Erythroblast (primary cell): Measurements from ENCODE around the gene ARF3.

ENCODE experiments used
- DNase-seq, 2 experiments: peaks; one replicate each; lab custom pipeline; 2025; lab: John Stamatoyannopoulos, UW
- GATA1 ChIP-seq: IDR thresholded peaks from 2 replicates; pipeline ENCODE4 v1.6.1; 2011; ENCODE audit warnings: low read depth, mild to moderate bottlenecking, control low read depth, low read length, moderate library complexity
- POLR2A ChIP-seq: IDR thresholded peaks from 2 replicates; pipeline ENCODE4 v1.6.1; 2011; ENCODE audit warnings: mild to moderate bottlenecking, low read length

ARF3 gene

GRCh38 chr12:48907245-48907644 lies 50.0 kb downstream of the ARF3 start:
- TF ChIP-seq GATA1 = no peak
- TF ChIP-seq POLR2A = no peak
- no peak for DNase-seq

- DNase-seq = peak; percentile 89 to 90
- no peak for TF ChIP-seq POLR2A
- TF ChIP-seq GATA1 = no peak
Observed at GRCh38 chr12:48903982-48904411, 53.3 kb downstream of the ARF3 start.

GRCh38 chr12:48903363-48903981 lies 53.8 kb downstream of the ARF3 start:
- TF ChIP-seq POLR2A = no peak
- no peak for TF ChIP-seq GATA1
- DNase-seq = no peak

- DNase-seq = no peak
- TF ChIP-seq POLR2A (no peak), GATA1 (no peak)
Observed at GRCh38 chr12:48901278-48901677, 56.0 kb downstream of the ARF3 start.

GRCh38 chr12:48899651-48900050 lies 57.6 kb downstream of the ARF3 start:
- TF ChIP-seq GATA1 (no peak), POLR2A (no peak)

GRCh38 chr12:48894271-48894670 lies 63.0 kb downstream of the ARF3 start:
- TF ChIP-seq GATA1 (no peak), POLR2A (no peak)
- no peak for DNase-seq

More at GRCh38 chr12:48899651-48900050, 57.6 kb downstream of the ARF3 start:
- no peak for DNase-seq

GRCh38 chr12:48890657-48891418 lies 66.4 kb downstream of the ARF3 start:
- DNase-seq = peak; percentile 63 to 75
- TF ChIP-seq GATA1 (no peak), POLR2A (no peak)

GRCh38 chr12:48889679-48890078 lies 67.6 kb downstream of the ARF3 start:
- no peak for DNase-seq
- TF ChIP-seq POLR2A = no peak
- TF ChIP-seq GATA1 = no peak
